K562 (cell line): ENCODE results near the gene ADCY6. TPM values are rescaled to one million over a fixed set of nuclear protein-coding genes. Genes with fewer than 3 reads are reported as not detected.

Experiments used
- E2F3 ChIP-seq: fragments of 250-450 bp; sonication (Bioruptor Pico); IDR thresholded peaks from 2 replicates; pipeline ENCODE4 v1.4.0; 2020; ENCODE audit warnings: mild to moderate bottlenecking
- EP300 ChIP-seq: IDR thresholded peaks from 2 replicates; pipeline ENCODE4 v1.6.1; 2012; ENCODE audit warnings: low read length, improper control_type of control experiment
- GTF2A2 ChIP-seq: IDR thresholded peaks from 2 replicates; pipeline ENCODE4 v1.6.1; 2016; ENCODE audit warnings: mild to moderate bottlenecking, missing genetic modification characterization, missing compliant biosample characterization
- HBP1 ChIP-seq: fragments of 450-650 bp; formaldehyde crosslinking; IDR thresholded peaks from 2 replicates; pipeline ENCODE4 v1.4.0; 2022; ENCODE audit warnings: missing genetic modification characterization
- HOMEZ ChIP-seq: fragments of 250-450 bp; sonication (Bioruptor Pico); IDR thresholded peaks from 2 replicates; pipeline ENCODE4 v1.4.0; 2020; ENCODE audit warnings: mild to moderate bottlenecking, moderate library complexity
- KDM5B ChIP-seq: fragments of 200-600 bp; sonication (generic); IDR thresholded peaks from 2 replicates; pipeline ENCODE4 v1.6.1; 2012; ENCODE audit warnings: low read depth, mild to moderate bottlenecking, moderate library complexity, low read length, control low read depth, inconsistent platforms; ENCODE audit not compliant: insufficient replicate concordance
- NFE2L1 ChIP-seq: fragments of 450-650 bp; IDR thresholded peaks from 2 replicates; pipeline ENCODE4 v1.6.1; 2016; ENCODE audit warnings: missing genetic modification characterization, low read depth, mild to moderate bottlenecking, missing compliant biosample characterization, moderate library complexity, borderline replicate concordance
- NKRF ChIP-seq: fragments of 450-650 bp; IDR thresholded peaks from 2 replicates; pipeline ENCODE4 v1.6.1; 2016; ENCODE audit warnings: borderline replicate concordance
- NR2F6 ChIP-seq: fragments of 450-650 bp; formaldehyde crosslinking; IDR thresholded peaks from 2 replicates; pipeline ENCODE4 v1.4.0; 2020; ENCODE audit warnings: mild to moderate bottlenecking
- RBM34 ChIP-seq: fragments of 200-400 bp; formaldehyde crosslinking; IDR thresholded peaks from 2 replicates; pipeline ENCODE4 v1.6.1; 2018; ENCODE audit warnings: low read length, borderline replicate concordance; ENCODE audit not compliant: insufficient read depth
- TAF9B ChIP-seq: fragments of 450-650 bp; IDR thresholded peaks from 2 replicates; pipeline ENCODE4 v1.6.1; 2018; ENCODE audit warnings: mild to moderate bottlenecking; ENCODE audit not compliant: partially characterized antibody
- ZBTB11 ChIP-seq, 3 experiments: fragments of 200-800 bp in 1 of 3; fragments of 250-450 bp in 1 of 3; fragments of 450-650 bp in 1 of 3; sonication (Bioruptor Pico) in 1 of 3; sonication (Bioruptor generic) in 1 of 3; formaldehyde crosslinking in 1 of 3; IDR thresholded peaks; 2 replicates each; pipeline versions ENCODE4 v1.6.1 to v1.8.0; 2016 to 2022; ENCODE audit warnings: mild to moderate bottlenecking in 2 of 3, missing genetic modification characterization in 2 of 3, missing compliant biosample characterization in 1 of 3, moderate library complexity in 1 of 3
- ZNF140 ChIP-seq: fragments of 250-450 bp; sonication (Bioruptor Pico); IDR thresholded peaks from 2 replicates; pipeline ENCODE4 v1.8.0; 2021; ENCODE audit warnings: moderate library complexity, mild to moderate bottlenecking, inconsistent platforms
- ZNF274 ChIP-seq: IDR thresholded peaks from 2 replicates; pipeline ENCODE4 v1.6.1; 2011; ENCODE audit warnings: low read depth, mild to moderate bottlenecking, low read length, moderate library complexity, borderline replicate concordance
- ZNF280A ChIP-seq: fragments of 450-650 bp; IDR thresholded peaks from 2 replicates; pipeline ENCODE4 v1.6.1; 2018; ENCODE audit warnings: mild to moderate bottlenecking, low read depth; ENCODE audit not compliant: partially characterized antibody
- polyA plus RNA-seq, 8 experiments: library from polyadenylated mRNA; depleted of rRNA in 4 of 8; stranded (reverse) in 5 of 8; unstranded in 3 of 8; fragments of >200 nt; fragmentation: Nextera tagmentation in 2 of 8; fragmentation: Illumina TruSeq in 1 of 8; extraction: Ambion mirVana in 2 of 8; extraction: Trizol in 1 of 8; gene quantifications; 2 replicates each; pipeline versions ENCODE4 v1.2.1 to v1.2.3, GENCODE V29; 2011 to 2014; ENCODE audit warnings: inconsistent platforms in 1 of 8, missing spikeins in 1 of 8
- total RNA-seq, 7 experiments: library from RNA; depleted of rRNA in 6 of 7; stranded (reverse); fragments of >200 nt in 6 of 7; fragmentation: Illumina TruSeq in 2 of 7; extraction: Trizol in 2 of 7; gene quantifications; 2 replicates each; pipeline versions ENCODE4 v1.2.1 to v1.2.3, GENCODE V29; 2011 to 2021; ENCODE audit warnings: low replicate concordance in 1 of 7

The ADCY6 gene
- total and polyA plus RNA-seq, 9 of the 15 experiments (the other 6 are each of a cell fraction or from before 2014, with no cell fraction given) = 0.01 to 1.0 (median 0.53) TPM

GRCh38 chr12:48716493-48717251 lies 72.2 kb downstream of the ADCY6 start, which contains the start of gene CCNT1 (continued):
- TF ChIP-seq ZBTB11 (CRISPR knock-in tag; IDR thresholded peaks at IDR 0.05) (peak; percentile 86 to 98 (median 95); a peak in 5 of 6 replicates), TAF9B (peak; percentile 59), KDM5B (peak; percentile 79), HOMEZ (no peak), NR2F6 (CRISPR knock-in tag) (no peak), NKRF (peak; percentile 92), HBP1 (CRISPR knock-in tag) (no peak), RBM34 (no peak), ZNF280A (no peak), ZNF274 (no peak), E2F3 (no peak; the same call in 1 of the 2 replicates), GTF2A2 (no peak), NFE2L1 (tag) (no peak), ZNF140 (CRISPR knock-in tag) (no peak), EP300 (0 out of 2 replicates have a peak, but pooled peaks have one; percentile 49)
